H9 (cell line): Measurements from ENCODE around the gene WDR75. TPM values are rescaled to one million over a fixed set of nuclear protein-coding genes. Genes with fewer than 3 reads are reported as not detected.

Experiments
- DNase-seq: peaks from one replicate; pipeline ENCODE4 v3.0.0-alpha.2; 2017
- H2AFZ ChIP-seq: one replicate; pipeline ENCODE4 v1.6.1; 2013; ENCODE audit warnings: mild to moderate bottlenecking, low read length, control low read depth, moderate library complexity
- H2AK5ac ChIP-seq: 2 replicates; pipeline ENCODE4 v1.6.1; 2013; ENCODE audit warnings: low read length, control low read depth, mixed read lengths; ENCODE audit not compliant: insufficient read length
- H2BK120ac ChIP-seq: one replicate; pipeline ENCODE4 v1.6.1; 2013; ENCODE audit warnings: low read depth, mild to moderate bottlenecking, low read length, control low read depth, inconsistent platforms; ENCODE audit not compliant: poor library complexity, severe bottlenecking
- H2BK12ac ChIP-seq: 2 replicates; pipeline ENCODE4 v1.6.1; 2013; ENCODE audit warnings: low read length, control low read depth, mixed read lengths, low read depth; ENCODE audit not compliant: insufficient read length
- H2BK15ac ChIP-seq: 2 replicates; pipeline ENCODE4 v1.6.1; 2013; ENCODE audit warnings: low read depth, low read length, control low read depth
- H2BK20ac ChIP-seq: one replicate; pipeline ENCODE4 v1.6.1; 2013; ENCODE audit warnings: low read depth, mild to moderate bottlenecking, low read length, control low read depth, inconsistent platforms; ENCODE audit not compliant: poor library complexity, severe bottlenecking
- H2BK5ac ChIP-seq: 2 replicates; pipeline ENCODE4 v1.6.1; 2013; ENCODE audit warnings: low read length, control low read depth, mixed read lengths; ENCODE audit not compliant: insufficient read length
- H3K14ac ChIP-seq: 2 replicates; pipeline ENCODE4 v1.6.1; 2013; ENCODE audit warnings: low read length, control low read depth; ENCODE audit not compliant: insufficient read depth
- H3K18ac ChIP-seq: 2 replicates; pipeline ENCODE4 v1.6.1; 2013; ENCODE audit warnings: low read depth, mild to moderate bottlenecking, mixed read lengths, low read length, control low read depth; ENCODE audit not compliant: insufficient read length
- H3K23ac ChIP-seq: 2 replicates; pipeline ENCODE4 v1.6.1; 2013; ENCODE audit warnings: low read length, control low read depth, mixed read lengths, low read depth; ENCODE audit not compliant: insufficient read length
- H3K23me2 ChIP-seq: 2 replicates; pipeline ENCODE4 v1.6.1; 2013; ENCODE audit warnings: low read depth, mild to moderate bottlenecking, mixed read lengths, low read length, control low read depth; ENCODE audit not compliant: insufficient read length, poor library complexity, severe bottlenecking
- H3K27ac ChIP-seq: 2 replicates; pipeline ENCODE4 v1.5.1; 2013; ENCODE audit warnings: low read length, control low read depth, mixed read lengths, low read depth; ENCODE audit not compliant: insufficient read length
- H3K27me3 ChIP-seq: 2 replicates; pipeline ENCODE4 v1.6.1; 2013; ENCODE audit warnings: low read length, control low read depth, inconsistent platforms; ENCODE audit not compliant: insufficient read depth
- H3K4ac ChIP-seq: 2 replicates; pipeline ENCODE4 v1.6.1; 2013; ENCODE audit warnings: low read depth, mild to moderate bottlenecking, control low read depth, inconsistent platforms, low read length, moderate library complexity
- H3K4me1 ChIP-seq: 2 replicates; pipeline ENCODE4 v1.6.1; 2013; ENCODE audit warnings: low read length, control low read depth, inconsistent platforms; ENCODE audit not compliant: insufficient read depth
- H3K4me2 ChIP-seq: 2 replicates; pipeline ENCODE4 v1.6.1; 2013; ENCODE audit warnings: low read length, control low read depth, mixed read lengths; ENCODE audit not compliant: insufficient read length, insufficient read depth
- H3K56ac ChIP-seq: 2 replicates; pipeline ENCODE4 v1.6.1; 2013; ENCODE audit warnings: low read depth, mild to moderate bottlenecking, mixed read lengths, low read length, control low read depth; ENCODE audit not compliant: insufficient read length
- H3K79me1 ChIP-seq: 2 replicates; pipeline ENCODE4 v1.6.1; 2013; ENCODE audit warnings: low read depth, mild to moderate bottlenecking, moderate library complexity, low read length, control low read depth, inconsistent platforms; ENCODE audit not compliant: insufficient read depth, poor library complexity, severe bottlenecking
- H3K79me2 ChIP-seq: 2 replicates; pipeline ENCODE4 v1.6.1; 2013; ENCODE audit warnings: low read length, control low read depth, inconsistent platforms; ENCODE audit not compliant: insufficient read depth
- H3K9ac ChIP-seq: 2 replicates; pipeline ENCODE4 v1.6.1; 2013; ENCODE audit warnings: low read length, control low read depth, mixed read lengths; ENCODE audit not compliant: insufficient read length; ENCODE audit errors: extremely low read depth
- H3K9me3 ChIP-seq: one replicate; pipeline ENCODE4 v1.6.1; 2013; ENCODE audit warnings: low read depth, low read length, inconsistent platforms; ENCODE audit not compliant: control insufficient read depth
- H3T11ph ChIP-seq: one replicate; pipeline ENCODE4 v1.6.1; 2013; ENCODE audit warnings: mild to moderate bottlenecking, low read length, control low read depth, inconsistent platforms
- H4K20me1 ChIP-seq: one replicate; pipeline ENCODE4 v1.6.1; 2013; ENCODE audit not compliant: control insufficient read depth, insufficient read length, insufficient read depth
- H4K5ac ChIP-seq: 2 replicates; pipeline ENCODE4 v1.6.1; 2013; ENCODE audit warnings: low read depth, mild to moderate bottlenecking, mixed read lengths, low read length, control low read depth; ENCODE audit not compliant: insufficient read length
- H4K8ac ChIP-seq: replicated peaks from 2 replicates; pipeline ENCODE4 v1.6.1; 2013; ENCODE audit warnings: low read length, control low read depth, mixed read lengths, low read depth; ENCODE audit not compliant: insufficient read length
- H4K91ac ChIP-seq: 2 replicates; pipeline ENCODE4 v1.6.1; 2013; ENCODE audit warnings: low read depth, mild to moderate bottlenecking, moderate library complexity, mixed read lengths, low read length, control low read depth; ENCODE audit not compliant: insufficient read length
- H3K27ac Mint-ChIP-seq, 3 experiments: 2 replicates in 2 of 3; 3 replicates in 1 of 3; pipeline ENCODE4 v1.8.0; 2020 to 2021; ENCODE audit warnings: mixed read lengths in 3 of 3, mild to moderate bottlenecking in 1 of 3, moderate library complexity in 1 of 3
- H3K27me3 Mint-ChIP-seq: 2 replicates; pipeline ENCODE4 v1.8.0; 2021; ENCODE audit warnings: low read depth, mild to moderate bottlenecking, moderate library complexity, mixed read lengths
- H3K36me3 Mint-ChIP-seq, 3 experiments: 2 replicates in 2 of 3; 3 replicates in 1 of 3; pipeline ENCODE4 v1.8.0; 2020 to 2021; ENCODE audit warnings: low read depth in 3 of 3, mixed read lengths in 3 of 3; ENCODE audit not compliant: insufficient read depth in 1 of 3
- H3K4me1 Mint-ChIP-seq, 2 experiments: 2 replicates each; pipeline ENCODE4 v1.8.0; 2020; ENCODE audit warnings: mixed read lengths in 2 of 2
- H3K4me3 Mint-ChIP-seq, 2 experiments: 2 replicates in 1 of 2; 3 replicates in 1 of 2; pipeline ENCODE4 v1.8.0; 2020 to 2021; ENCODE audit warnings: mild to moderate bottlenecking in 2 of 2, mixed read lengths in 2 of 2, moderate library complexity in 1 of 2
- H3K9me3 Mint-ChIP-seq, 2 experiments: 2 replicates in 1 of 2; 3 replicates in 1 of 2; pipeline ENCODE4 v1.8.0; 2020; ENCODE audit warnings: mild to moderate bottlenecking in 2 of 2, mixed read lengths in 2 of 2, moderate library complexity in 1 of 2
- CTCF ChIP-seq: fragments of 200-600 bp; sonication (generic); conservative IDR thresholded peaks from 3 replicates; pipeline ENCODE4 v1.8.0; 2021; ENCODE audit warnings: antibody characterized with exemption, mild to moderate bottlenecking
- WGBS: extraction: QIAGEN DNeasy Blood & Tissue Kit; methylation state at CpG from one replicate; pipeline ENCODE4 v1.1.7; 2013; ENCODE audit warnings: missing lambda C conversion rate, low lambda C conversion rate, mixed read lengths; ENCODE audit not compliant: insufficient read length; ENCODE audit errors: extremely low coverage; 5-methylcytosine and 5-hydroxymethylcytosine counted together
- total RNA-seq: library from RNA; stranded (reverse); gene quantifications from 2 replicates; pipeline ENCODE4 v1.2.1, GENCODE V29; 2021

WDR75 gene
- total RNA-seq, 1 experiment from 2014 or later, result 80.6 TPM

GRCh38 chr2:189519631-189520387 is 78.5 kb downstream of the WDR75 start:
- no peaks in the 10 kb centered on the region for H3K23me2 ChIP-seq
- H2BK5ac ChIP-seq, result no peak overlapping the region
- Mint-ChIP-seq H3K36me3 (no peaks in the 10 kb centered on the region), H3K4me3 (no peak overlapping the region), H3K9me3 (no peaks in the 10 kb centered on the region), H3K4me1 (peaks cover 0 to 4% of the 10 kb centered on the region in 2 experiments; a peak in 2 of 4 replicates), H3K27ac (no peak overlapping the region), H3K27me3 (no peaks in the 10 kb centered on the region)
- no peak overlapping the region for H3K56ac ChIP-seq
- H2AK5ac ChIP-seq, result no peak overlapping the region
- H3K79me1 ChIP-seq, result no peaks in the 10 kb centered on the region
- H2BK12ac ChIP-seq, result no peak overlapping the region
- no peak overlapping the region for H3K18ac ChIP-seq
- no peaks in the 10 kb centered on the region for H3K27me3 ChIP-seq
- no peak overlapping the region for H2BK120ac ChIP-seq
- H2BK15ac ChIP-seq, result no peak overlapping the region
- no peak overlapping the region for H2AFZ ChIP-seq
- peak; percentile 27; the same call in 2 of the 3 replicates for TF ChIP-seq CTCF
- no peak overlapping the region for H3K27ac ChIP-seq
- no CpG with 5 or more reads among the region's 6 CpGs for WGBS
- no peaks in the 10 kb centered on the region for H3K9me3 ChIP-seq
- H4K5ac ChIP-seq, result no peak overlapping the region
- no peak overlapping the region for H4K91ac ChIP-seq
- H3K9ac ChIP-seq, result no peak overlapping the region
- H3T11ph ChIP-seq, result no peak overlapping the region
- H3K14ac ChIP-seq, result no peak overlapping the region
- H3K4ac ChIP-seq, result no peak overlapping the region
- no peak overlapping the region for H3K4me2 ChIP-seq
- H3K23ac ChIP-seq, result no peak overlapping the region
- no peaks in the 10 kb centered on the region for H3K4me1 ChIP-seq
- H3K79me2 ChIP-seq, result no peaks in the 10 kb centered on the region
- no peak overlapping the region for H2BK20ac ChIP-seq
- H4K20me1 ChIP-seq, result no peaks in the 10 kb centered on the region
- DNase-seq, result no peak
- no peak overlapping the region for H4K8ac ChIP-seq
